Measurements from ENCODE around the gene CELF4.

DNA sequence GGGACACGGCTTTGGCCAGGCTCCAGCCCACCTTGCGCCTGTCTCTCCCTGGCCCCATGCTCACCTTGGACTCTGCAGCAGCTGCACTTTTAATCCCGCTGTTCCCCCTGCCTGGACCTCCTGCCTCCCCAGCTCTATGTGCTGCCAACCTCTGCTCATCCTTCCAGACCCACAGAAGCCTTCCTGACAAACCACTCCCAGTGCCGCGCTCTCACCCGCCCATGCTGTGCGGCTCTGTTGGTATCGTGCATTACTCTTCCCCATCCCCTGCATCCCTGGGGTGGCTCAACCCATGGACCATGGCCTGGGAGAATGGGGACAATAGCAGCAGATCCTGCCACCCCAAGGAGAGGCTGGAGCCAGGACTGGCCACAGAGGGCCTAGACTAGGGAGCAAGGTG lies 303.6 kb downstream of the CELF4 start:
- TF ChIP-seq POLR2A (IDR thresholded peaks at IDR 0.05; ENCODE audit: low read depth, low read length) (no peak), POLR2AphosphoS5 (IDR thresholded peaks at IDR 0.05; ENCODE audit: low read depth, low read length) (no peak), TAF1 (IDR thresholded peaks at IDR 0.05; ENCODE audit: low read depth, low read length) (no peak)

All from GM12891 (cell line).